Tongue (tissue), 2 donors: ENCODE measurements around the gene PLCL1. TPM values are rescaled to one million over a fixed set of nuclear protein-coding genes. Genes with fewer than 3 reads are reported as not detected.
A peak's percentile ranks its signal among the peaks of the same experiment; 100 is the strongest.

Experiments
- DNase-seq: peaks from one replicate; pipeline ENCODE4 v3.0.0-alpha.2; 2015
- total RNA-seq: library from RNA; depleted of rRNA; stranded (reverse); fragments of >200 nt; gene quantifications from one replicate; pipeline ENCODE4 v1.2.3, GENCODE V29; 2014

The PLCL1 gene
- total RNA-seq, 1 donor from 2014 or later = 31.2 TPM

DNA sequence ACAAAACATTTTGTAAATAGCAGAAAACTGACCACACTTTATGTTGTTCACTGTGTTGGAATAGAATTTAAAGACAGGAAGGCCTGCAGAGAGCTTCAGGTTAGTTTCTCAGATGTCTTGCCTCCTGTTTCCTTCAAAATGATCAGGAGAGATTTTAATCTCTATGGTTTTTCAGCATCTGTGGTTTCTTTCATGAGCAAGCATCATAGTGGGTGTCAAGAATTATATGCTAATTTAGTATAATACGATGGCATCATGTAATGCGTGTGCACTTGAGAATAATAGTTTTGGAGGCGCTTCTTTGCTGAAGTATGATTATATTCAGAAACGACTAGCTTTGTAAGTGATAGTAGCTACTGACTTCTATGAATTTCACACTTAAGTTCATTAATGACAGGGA, 149.9 kb downstream of the PLCL1 start:
- DNase-seq = no peak

DNA sequence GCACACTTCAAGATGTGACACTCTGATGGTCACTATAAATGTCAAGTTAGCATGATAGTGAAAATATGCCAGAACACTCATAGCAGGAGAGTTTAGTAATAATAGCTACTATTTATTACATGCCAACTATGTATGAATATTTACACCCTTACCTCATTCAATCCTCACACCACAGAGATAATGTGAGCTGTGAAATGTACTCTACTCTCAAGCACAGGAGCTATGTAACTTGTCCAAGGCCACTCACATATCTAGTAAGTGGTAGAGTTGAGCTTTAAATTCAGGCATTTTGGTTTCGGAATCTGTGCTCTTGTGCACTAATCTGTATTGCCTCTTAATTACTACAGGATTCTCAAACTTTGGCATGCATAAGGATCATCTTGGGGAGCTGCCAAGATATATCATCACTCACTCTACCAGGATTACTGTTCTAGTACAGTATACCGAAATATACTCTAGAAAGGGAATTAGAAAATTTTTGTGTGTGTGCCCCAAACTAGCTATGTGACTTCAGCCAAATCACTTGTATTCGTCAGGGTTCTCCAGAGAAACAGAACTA, 154.3 kb downstream of the PLCL1 start:
- peak; percentile 29 for DNase-seq

DNA sequence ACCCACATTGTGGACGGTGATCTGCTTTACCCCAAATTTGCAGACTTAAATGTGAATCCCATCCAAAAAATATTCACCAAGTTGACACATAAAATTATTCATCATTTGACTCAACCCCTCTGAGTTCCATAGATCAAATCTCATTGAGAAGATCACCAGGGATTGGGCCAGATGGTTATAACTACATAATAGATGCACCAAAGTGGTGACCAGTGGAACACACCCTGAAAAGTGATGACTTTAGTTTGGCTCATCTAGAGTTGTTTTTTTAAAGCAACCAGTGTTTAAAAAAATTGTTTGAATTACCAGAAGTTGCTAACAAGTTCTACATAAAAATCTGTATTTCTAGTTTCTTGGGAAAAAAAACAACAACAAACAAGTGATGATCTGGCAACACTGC, 155.0 kb downstream of the PLCL1 start:
- no peak for DNase-seq

DNA sequence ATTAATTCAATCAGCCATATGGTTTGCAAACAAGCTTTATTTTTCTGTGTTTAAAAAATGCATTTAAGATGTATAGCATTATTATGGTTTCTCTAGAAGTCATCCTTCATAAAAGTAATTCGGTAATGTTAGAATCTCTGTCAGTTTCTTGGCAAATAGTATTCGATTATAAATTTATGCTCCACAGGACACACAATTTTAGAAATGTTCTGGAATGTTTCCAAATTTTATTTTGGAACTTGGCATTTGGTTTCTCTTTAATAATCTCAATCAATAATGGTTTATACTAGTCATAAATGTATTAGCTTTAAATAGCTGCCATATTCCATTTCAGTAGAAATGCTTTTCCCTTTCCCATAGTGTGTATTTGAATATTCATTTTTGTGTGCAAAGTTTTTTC, 156.4 kb downstream of the PLCL1 start:
- DNase-seq = no peak

DNA sequence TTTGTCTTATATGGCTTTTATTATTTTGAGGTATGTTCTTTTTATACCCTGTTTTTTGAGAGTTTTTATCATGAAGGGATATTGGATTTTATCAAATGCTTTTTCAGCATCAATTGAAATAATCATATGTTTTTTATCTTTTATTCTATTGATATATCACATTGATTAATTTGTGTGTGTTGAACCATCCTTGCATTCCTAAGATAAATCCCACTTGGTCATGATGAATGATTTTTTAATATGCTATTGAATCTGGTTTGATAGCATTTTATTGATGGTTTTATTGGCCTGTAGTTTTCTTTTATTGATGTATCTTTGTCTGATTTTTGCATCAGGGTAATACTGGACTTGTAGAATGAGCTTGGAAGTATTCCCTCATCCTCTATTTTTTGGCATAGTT, 160.3 kb downstream of the PLCL1 start:
- DNase-seq = no peak

DNA sequence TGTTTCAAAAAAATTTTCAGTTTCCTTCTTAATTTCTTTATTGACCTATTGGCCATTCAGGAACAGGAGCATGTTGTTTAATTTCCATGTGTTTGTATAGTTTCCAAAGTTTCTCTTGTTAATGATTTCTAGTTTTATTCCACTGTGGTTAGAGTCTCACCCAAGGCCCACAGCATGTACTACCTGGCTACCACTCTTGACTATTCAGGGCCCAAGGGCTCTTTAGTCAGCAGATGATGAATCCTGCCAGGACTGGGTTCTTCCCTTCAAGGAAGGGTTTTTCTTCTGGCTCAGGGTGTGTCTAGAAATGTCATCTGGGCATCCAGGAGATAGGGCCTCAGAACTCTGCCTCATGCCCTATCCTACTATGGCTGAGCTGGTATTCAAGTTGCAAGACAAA, 161.4 kb downstream of the PLCL1 start:
- DNase-seq = no peak

DNA sequence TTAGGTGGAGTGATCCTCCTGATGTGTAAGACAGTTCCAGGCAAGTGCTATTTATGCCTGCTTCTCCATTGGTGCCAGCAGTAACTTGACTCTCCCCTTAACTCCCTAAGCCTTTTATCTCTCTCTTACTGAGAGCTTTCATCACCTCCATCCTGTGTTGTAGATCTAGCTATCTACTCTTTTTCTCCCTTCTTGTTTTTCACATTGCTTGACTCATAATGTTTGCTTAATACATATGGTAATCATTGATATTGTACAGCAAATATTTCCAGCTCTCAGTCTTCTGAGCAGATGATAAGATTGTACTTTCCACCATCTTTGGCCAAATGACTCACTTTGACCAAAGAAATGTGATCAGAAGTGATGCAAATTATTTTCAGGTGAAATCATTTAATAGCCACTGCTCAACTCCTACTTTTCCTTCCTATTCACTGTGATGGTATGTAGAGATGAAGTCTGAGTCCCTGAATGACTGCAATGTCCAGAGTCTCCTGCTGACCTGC, 165.0 kb downstream of the PLCL1 start:
- peak; percentile 12 for DNase-seq

DNA sequence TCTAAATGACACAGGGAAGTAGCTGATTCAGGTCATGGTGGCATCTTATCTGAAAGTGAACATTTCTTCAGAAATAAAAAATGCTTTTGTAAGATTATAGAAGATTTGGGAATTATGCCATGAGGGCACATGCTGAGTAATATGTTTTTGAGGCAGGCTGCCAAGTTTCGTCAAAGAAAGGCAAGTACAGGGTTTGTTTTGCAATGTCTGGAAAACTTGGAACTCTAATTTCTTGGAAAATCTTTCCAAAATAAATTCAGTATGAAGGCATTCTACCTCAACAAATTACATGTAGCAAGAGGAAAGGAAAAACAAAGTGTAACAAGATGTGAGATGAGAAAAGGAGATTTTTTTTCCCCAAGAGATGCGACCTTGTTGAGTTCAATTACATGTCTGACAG, 167.7 kb downstream of the PLCL1 start:
- DNase-seq = peak; percentile 72

DNA sequence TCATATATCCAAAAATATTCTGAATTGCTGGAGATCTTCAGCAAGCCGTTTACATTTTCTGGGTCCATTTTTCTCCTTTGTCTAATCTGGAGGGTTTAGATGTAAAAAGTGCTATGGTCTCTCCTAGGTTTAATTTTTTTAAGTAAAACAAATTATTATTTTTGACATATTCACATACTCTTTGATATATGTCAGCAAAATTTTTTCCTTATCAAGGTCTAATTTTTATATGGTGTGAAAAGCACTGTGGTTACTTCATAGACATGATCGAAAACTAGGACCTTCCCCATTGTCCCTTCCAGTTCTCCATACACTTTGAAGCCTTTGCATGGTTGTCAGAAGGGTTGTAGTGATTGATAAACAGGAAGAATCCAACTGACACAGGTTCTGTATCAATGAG, 168.2 kb downstream of the PLCL1 start:
- no peak for DNase-seq

DNA sequence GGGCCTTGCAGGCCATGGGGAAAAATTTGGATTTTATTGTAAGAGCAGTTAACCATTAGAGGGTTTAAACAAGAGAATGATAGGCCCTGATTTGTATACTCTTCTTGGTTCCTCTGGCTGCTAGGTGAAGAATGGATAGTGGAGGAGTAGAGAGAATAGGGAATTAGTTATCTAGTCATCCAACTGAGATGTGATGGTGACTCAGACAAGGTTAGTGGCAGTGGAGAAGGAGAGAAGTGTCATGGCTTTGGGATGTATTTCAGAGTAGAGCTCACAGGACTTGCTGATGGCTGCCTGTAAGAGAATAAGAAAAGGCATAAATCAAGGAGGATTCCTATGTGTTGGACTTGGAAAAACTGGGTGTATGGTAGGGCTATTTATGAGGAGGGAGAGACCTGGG, 169.4 kb downstream of the PLCL1 start:
- no peak for DNase-seq

DNA sequence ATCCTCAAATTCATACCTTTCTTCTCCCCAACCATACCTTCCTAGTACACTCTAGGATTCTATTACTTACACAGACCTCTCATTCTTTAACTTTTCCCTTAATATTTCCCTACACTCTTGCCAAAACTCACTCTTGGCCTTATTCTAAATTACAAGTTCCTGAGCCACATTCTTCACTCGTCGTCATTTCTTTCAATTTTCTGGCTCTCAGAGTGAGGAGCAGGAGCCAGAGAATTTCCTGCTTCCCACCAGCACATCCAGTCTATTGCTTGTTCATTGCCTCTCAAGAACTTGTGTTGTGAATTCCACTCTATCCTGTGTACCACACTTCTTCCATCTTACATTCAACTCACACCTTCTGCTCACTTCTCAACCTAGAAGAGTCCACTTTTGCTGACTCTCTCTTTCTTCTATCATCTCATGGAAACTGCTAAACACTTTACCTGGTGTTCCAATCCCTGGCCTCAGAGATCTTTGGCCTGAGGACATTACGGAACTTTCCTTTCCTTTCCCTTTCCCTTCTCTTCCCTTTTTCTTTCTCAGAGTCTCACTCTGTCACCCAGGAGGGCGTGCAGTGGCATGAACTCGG, 171.6 kb downstream of the PLCL1 start:
- peak; percentile 69 for DNase-seq

DNA sequence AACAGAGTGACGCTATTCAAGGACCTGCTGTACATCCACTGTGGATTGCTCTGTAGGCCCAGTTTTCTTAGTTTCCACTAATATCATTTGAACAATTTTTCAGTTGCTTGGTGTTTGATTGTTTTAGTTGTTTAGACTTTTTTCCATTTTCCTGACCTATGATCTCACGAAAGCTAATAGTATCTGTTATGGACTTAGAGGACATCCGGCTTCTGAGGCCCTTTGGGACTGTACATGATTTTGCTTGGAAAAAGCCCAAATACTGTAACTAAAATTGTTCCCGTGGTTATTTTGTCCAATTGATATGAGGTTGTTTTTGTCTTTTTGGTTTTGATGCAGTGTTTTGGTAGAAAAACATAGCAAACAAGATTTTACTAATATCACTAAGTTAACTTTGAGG, 174.6 kb downstream of the PLCL1 start:
- DNase-seq = no peak

DNA sequence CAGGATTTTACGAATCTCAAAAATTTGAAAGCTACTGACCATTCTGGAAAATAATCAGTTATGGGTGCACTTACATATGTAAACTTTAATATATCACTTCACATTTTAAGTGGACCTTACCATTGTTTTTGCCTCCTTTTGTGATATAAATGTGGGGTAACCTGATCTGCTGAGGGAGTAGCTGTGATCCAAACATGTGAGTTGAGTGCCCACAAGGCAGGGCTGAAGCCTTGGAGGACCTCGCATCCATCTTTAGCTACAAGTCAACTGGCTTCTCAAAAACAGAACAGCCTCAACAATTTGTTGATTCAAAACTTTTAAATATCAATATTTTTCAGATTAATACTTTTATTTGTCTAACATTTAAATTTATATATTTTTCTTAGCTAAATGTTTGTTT, 178.2 kb downstream of the PLCL1 start:
- DNase-seq = no peak

DNA sequence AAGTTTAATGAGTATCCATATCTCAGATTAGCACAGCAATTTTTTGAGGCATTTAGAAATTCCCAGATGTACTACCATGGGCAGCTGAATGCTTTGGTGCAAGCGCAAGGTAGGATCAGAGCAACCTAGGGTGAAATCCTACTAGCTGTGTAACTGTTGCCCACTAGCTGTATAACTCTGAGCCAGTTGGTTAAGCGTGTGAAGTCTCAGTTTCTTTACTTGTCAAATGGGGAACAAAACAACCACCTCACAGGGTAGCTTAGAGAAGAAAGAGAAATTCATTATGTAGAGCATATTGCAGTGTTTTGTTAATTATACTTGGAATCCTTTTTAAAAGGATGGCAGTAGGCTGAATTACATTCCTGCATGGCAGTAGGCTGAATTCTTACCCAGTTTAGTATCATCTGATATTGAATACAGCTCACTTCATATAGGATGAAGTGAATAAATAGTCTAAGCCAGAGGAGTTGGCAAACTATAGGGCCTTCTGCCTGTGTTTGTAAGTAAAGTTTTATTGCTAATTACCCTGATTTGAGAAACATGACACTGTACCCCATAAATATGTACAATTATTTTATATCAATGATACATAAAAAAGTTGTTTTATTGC, 180.7 kb downstream of the PLCL1 start:
- DNase-seq = no peak

DNA sequence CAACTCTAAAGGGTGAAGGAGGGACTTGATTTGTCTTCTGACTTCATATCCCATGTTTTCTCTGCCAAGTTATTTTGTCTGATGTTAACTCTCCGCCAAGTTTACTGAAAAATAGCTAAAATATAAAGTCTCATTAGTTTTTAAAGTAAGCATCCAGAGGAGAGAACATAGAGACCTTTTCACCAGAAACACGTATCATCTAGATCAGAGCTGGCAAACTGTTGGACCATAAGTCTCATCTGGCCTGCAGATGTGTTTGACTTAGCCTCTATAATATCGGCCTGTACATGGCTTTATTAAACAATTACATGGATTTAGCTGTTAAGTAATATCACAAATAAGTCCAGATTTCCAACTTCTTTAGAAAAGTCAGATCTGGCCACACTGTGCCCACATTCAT, 182.6 kb downstream of the PLCL1 start:
- DNase-seq = no peak

DNA sequence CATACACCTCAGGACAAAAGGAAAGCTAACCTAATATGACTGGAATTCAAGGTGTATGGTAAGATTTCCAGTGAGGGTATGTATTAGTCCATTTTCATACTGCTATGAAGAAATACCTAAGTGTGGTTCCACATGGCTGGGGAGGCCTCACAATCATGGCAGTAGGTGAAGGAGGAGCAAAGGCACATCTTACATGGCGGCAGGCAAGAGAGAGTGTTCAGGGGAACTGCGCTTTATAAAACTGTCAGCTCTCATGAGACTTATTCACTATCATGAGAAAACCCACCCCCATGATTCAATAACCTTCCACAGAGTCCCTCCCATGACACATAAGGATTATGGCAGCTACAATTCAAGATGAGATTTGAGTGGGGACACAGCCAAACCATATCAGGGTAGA, 186.0 kb downstream of the PLCL1 start:
- DNase-seq = no peak

DNA sequence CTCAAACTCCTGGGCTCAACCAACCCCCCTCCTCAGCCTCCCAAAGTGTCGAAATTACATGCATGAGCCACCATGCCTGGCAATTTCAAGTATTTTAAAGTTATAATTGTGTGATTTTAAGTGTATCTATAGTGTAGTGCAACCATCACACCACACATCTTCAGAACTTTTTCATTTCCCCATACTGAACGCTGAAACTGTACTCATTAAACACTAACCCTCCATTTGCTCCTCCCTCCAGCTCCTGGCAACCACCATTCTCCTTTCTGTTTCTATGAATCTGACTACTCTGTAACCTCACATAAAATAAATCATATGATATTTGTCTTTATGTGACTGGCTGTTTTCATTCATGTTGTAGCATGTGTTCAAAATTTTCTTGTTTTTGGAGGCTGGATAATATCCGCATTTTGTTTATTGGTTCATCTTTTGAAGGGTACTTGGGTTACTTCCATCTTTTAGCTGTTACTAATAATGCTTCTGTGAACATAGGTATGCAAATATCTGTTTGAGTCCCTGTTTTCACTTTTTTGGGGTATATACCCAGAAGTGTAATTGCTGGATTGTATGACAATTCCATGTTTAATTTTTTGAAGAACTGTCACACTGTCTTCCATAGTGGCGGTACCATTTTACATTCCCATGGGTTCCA, 188.2 kb downstream of the PLCL1 start:
- DNase-seq = no peak

DNA sequence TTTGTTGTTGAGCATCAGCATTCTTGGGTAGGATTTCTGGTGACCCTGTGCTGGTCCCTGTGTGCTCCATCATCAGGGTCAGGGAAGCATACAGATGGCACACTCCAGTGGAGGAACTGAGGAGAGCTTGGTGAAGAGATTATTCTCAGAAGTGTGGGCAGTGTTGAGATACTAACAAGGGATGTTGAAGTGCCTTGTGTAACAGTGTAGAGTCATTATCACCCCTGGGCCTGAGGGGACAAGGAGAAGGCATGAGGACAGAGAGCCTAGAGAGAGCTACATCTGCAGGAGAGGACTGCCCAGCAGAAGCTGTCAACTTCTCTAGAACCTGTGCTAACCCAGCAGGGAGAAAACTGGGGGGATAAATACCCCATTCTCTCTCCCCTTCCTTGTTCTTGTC, 189.0 kb downstream of the PLCL1 start:
- no peak for DNase-seq

DNA sequence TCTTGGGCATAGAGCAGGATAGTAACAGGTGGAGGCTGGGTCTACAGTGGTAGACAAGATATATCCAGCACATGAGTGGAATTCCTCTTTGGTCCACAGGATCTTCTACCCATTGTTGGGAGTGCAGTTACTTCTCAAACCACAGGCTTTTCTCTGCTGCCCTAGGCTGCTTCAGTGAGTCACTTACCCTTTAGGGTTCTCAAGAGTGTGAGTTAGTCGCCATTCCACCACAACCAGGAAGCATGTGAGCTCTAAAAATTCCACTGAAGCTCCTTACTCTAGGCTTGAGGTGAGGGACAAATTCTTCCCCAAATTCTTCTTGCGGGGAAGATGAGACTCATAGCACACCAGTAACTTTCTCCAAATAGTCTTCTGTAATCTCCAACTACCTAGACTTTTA, 189.4 kb downstream of the PLCL1 start:
- no peak for DNase-seq

DNA sequence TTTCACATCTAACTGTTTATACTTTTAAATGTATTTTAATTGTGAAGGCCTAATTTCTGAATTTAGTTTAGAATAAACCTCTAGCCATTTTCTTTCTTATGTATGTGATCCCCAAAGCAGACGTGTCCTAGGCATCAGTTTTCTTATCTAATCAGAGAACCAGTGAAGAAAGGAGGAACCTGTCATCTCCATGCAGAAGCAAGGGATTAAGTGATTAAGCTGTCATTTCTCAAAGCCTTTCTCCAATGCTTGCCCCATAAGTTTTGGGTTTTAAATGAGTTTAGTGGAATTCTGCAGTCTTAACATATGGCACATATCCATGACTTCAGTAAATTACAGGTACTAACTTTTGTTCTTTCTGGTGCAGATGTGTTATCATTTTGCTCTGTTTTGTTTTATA, 190.4 kb downstream of the PLCL1 start:
- no peak for DNase-seq

DNA sequence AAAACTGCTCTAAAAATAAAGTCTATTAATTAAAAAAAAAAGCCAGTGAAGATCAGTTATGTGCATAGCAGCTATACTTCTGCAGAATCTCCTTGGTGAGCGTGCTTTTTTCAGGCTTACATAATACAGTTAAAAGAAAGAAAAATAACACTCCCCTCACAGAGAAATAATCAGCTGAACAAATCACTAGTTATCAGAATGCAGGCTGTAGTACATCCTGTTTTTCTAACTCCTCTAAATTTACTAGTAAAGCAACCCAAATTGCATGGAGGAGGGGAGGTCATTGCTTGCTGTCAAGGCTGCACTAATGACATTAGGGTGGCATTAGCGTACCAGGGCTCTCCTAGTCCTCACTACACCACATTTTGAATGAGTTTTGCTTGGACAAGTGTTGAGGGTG, 192.2 kb downstream of the PLCL1 start:
- no peak for DNase-seq

DNA sequence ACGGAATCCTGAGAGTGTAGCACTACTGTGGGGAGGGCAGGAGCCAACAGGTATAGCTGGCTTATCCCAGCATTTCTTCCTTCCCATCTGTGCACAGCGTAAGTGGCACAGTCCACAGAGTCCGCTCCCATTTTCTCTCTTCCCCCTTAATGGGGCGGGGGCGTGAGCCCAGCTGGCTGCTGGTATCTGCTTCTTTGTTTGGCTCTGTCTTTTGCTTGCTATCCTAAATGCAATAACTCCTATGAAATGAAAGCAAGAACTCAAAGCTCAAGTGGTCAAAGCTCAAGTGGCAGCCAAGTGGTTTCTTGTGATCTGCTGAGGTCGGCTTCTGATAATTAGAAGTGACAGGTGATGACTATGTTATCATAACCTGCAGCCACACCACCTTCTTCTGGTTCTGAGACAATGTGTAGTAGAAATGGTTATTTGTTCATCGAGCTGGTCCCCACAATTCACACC, 192.7 kb downstream of the PLCL1 start:
- DNase-seq = no peak

DNA sequence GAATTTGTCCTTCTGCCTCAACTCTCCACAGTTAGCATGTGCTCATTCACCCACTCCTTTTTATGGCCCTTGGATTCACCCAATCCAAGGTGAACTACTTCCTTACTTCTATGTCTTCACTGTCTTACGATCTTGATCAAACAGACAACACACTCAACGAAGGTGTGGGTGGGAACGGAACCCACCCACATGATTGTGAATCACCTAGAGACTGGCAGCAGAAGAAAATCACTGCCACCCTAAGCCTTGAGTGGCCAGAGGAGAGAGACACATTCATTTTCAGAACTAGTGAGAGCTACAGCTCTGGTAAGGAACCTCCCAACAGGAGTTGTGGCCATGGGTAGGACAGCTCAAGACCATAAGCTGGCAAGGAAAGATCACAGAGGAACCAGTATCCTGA, 194.3 kb downstream of the PLCL1 start:
- DNase-seq = no peak

DNA sequence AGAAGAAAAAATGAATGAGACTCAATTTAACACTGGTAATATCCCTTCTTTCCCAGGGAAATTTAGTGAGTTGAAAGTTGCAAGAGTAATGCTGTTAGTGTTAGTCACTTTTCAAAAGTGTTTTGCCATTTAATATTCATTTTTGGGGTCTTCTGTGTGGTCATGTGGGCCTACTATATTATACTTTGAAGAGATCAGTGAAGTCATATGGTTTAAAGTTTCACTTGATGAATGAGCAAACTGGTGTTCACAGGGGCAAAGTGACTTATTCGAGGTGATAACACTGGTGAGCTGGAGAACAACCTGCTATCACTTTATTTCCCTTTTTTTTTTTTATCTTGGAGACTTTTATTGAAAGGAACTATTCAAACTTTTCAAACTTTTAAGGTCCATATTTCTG, 196.0 kb downstream of the PLCL1 start:
- DNase-seq = no peak
